ENCODE results near the gene RARG.

The RARG gene

GRCh38 chr12:53234271-53234914 is 2.4 kb upstream of the RARG start (continued):
- no peak for TF ChIP-seq AEBP2 (tag by site-specific recombination; IDR thresholded peaks at IDR 0.05; ENCODE audit: borderline replicate concordance)
- TF ChIP-seq GLIS2 (tag by site-specific recombination; IDR thresholded peaks at IDR 0.05), result no peak
- peak; percentile 61; the same call in 1 of the 2 replicates for TF ChIP-seq IKZF3 (tag by site-specific recombination; IDR thresholded peaks at IDR 0.05)
- TF ChIP-seq MEIS1 (CRISPR knock-in tag; IDR thresholded peaks at IDR 0.05; ENCODE audit: borderline replicate concordance), result no peak
- no peak for TF ChIP-seq ZNF558 (tag by site-specific recombination; IDR thresholded peaks at IDR 0.05)
- TF ChIP-seq ZNF239 (tag by site-specific recombination; IDR thresholded peaks at IDR 0.05), result no peak
- no peak for TF ChIP-seq PRDM4 (tag by site-specific recombination; IDR thresholded peaks at IDR 0.05)
- peak; percentile 57; the same call in 1 of the 2 replicates for TF ChIP-seq SP3 (tag by site-specific recombination; IDR thresholded peaks at IDR 0.05)
- no peak for TF ChIP-seq ZNF830 (tag by site-specific recombination; IDR thresholded peaks at IDR 0.05; ENCODE audit: low read depth)
- TF ChIP-seq ZNF791 (tag by site-specific recombination; IDR thresholded peaks at IDR 0.05), result no peak
- TF ChIP-seq PATZ1 (tag by site-specific recombination; IDR thresholded peaks at IDR 0.05), result peak; percentile 43; the same call in 1 of the 2 replicates
- no peak for TF ChIP-seq ZNF654 (tag by site-specific recombination; IDR thresholded peaks at IDR 0.05; ENCODE audit: low read depth)
- TF ChIP-seq ZNF311 (tag by site-specific recombination; IDR thresholded peaks at IDR 0.05; ENCODE audit: borderline replicate concordance), result no peak
- no peak for TF ChIP-seq GLI2 (tag by site-specific recombination; IDR thresholded peaks at IDR 0.05; ENCODE audit: borderline replicate concordance, low read depth)
- no peak for TF ChIP-seq ZNF366 (tag by site-specific recombination; conservative IDR thresholded peaks at IDR 0.05)

GRCh38 chr12:53233671-53234121 is 1.7 kb upstream of the RARG start:
- H3K9me3 ChIP-seq (ENCODE audit: control insufficient read depth, insufficient read depth, low read depth, low read length), result no peaks in the 10 kb centered on the region
- TF ChIP-seq KLF1 (tag by site-specific recombination; IDR thresholded peaks at IDR 0.05) (peak; percentile 91), KLF17 (tag by site-specific recombination; IDR thresholded peaks at IDR 0.05) (peak; percentile 89), MEIS1 (CRISPR knock-in tag; IDR thresholded peaks at IDR 0.05; ENCODE audit: borderline replicate concordance) (no peak), ZIC2 (tag by site-specific recombination; IDR thresholded peaks at IDR 0.05) (peak; percentile 50; the same call in 1 of the 2 replicates)
- H3K36me3 ChIP-seq (ENCODE audit: control insufficient read depth in 2 of 2, insufficient read depth in 1 of 2, low read length in 2 of 2), result no peaks in the 10 kb centered on the region
- peaks cover 12% of the 10 kb centered on the region for H3K4me1 ChIP-seq (ENCODE audit: control insufficient read depth, insufficient read depth, low read length)
- H3K4me3 ChIP-seq (ENCODE audit: low read depth, low read length), result no peak overlapping the region
- CTCF ChIA-PET, result interaction anchor here (0.6 to 1.7 kb wide), 2 partner anchors 9 to 65 kb away, joined by 3 read pairs; no protein-coding TSS in a partner anchor
- no peak overlapping the region for H3K27ac ChIP-seq (ENCODE audit: extremely low read depth, low read depth, low read length)
- POLR2A ChIA-PET, result interaction anchor here (0.8 kb wide), 1 partner anchor 14 kb away, joined by 3 read pairs; no protein-coding TSS in a partner anchor

Data from HEK293 (cell line).